HL-60 (cell line): ENCODE data around the gene TMEM243.
A peak's percentile ranks its signal among the peaks of the same experiment; 100 is the strongest.

Source experiments
- DNase-seq, 2 experiments: peaks; one replicate each; pipeline ENCODE4 v3.0.0-alpha.2; 2010 to 2020; ENCODE audit warnings: low read depth in 1 of 2, low spot score in 1 of 2
- H3K27ac ChIP-seq: fragments of 250-450 bp; sonication (Bioruptor Pico); replicated peaks from 2 replicates; pipeline ENCODE4 v1.5.1; 2020; ENCODE audit warnings: mild to moderate bottlenecking, moderate library complexity
- H3K27me3 ChIP-seq: fragments of 250-450 bp; sonication (Bioruptor Pico); 2 replicates; pipeline ENCODE4 v1.5.1; 2021; ENCODE audit warnings: mild to moderate bottlenecking, moderate library complexity; ENCODE audit not compliant: insufficient read depth, poor library complexity, severe bottlenecking
- H3K4me3 ChIP-seq: replicated peaks from 2 replicates; pipeline ENCODE4 v1.5.1; 2011; ENCODE audit warnings: mild to moderate bottlenecking, control low read depth, low read length; ENCODE audit not compliant: insufficient read depth
- CTCF ChIP-seq: IDR thresholded peaks from one replicate; pipeline ENCODE4 v1.5.1; 2011; ENCODE audit warnings: low read length, control low read depth, inconsistent platforms; ENCODE audit not compliant: insufficient read depth
- GABPA ChIP-seq: IDR thresholded peaks from 2 replicates; pipeline ENCODE4 v1.6.1; 2012; ENCODE audit warnings: low read depth
- POLR2AphosphoS5 ChIP-seq: IDR thresholded peaks from 2 replicates; pipeline ENCODE4 v1.6.1; 2012; ENCODE audit warnings: low read depth
- REST ChIP-seq: IDR thresholded peaks from 2 replicates; pipeline ENCODE4 v1.6.1; 2012; ENCODE audit warnings: low read depth; ENCODE audit not compliant: insufficient replicate concordance
- SPI1 ChIP-seq: IDR thresholded peaks from 2 replicates; pipeline ENCODE4 v1.6.1; 2012; ENCODE audit warnings: low read depth, mild to moderate bottlenecking, borderline replicate concordance

The TMEM243 gene

GRCh38 chr7:87152897-87153641 lies 66.5 kb downstream of the TMEM243 start:
- peak overlapping the region; percentile 72 for H3K4me3 ChIP-seq
- H3K27ac ChIP-seq, result peak overlapping the region; percentile 96
- H3K27me3 ChIP-seq, result no peaks in the 10 kb centered on the region
- DNase-seq, result peak in 1 of 2 experiments; percentile 14
- TF ChIP-seq POLR2AphosphoS5 (no peak), REST (no peak), GABPA (no peak), SPI1 (no peak), CTCF (no peak)

GRCh38 chr7:87152112-87152896 lies 67.2 kb downstream of the TMEM243 start, which contains the start of gene DMTF1:
DMTF1 (plus strand) TSS chr7:87152453; CDS start chr7:87164942, 12,489 bp downstream.
- Histone ChIP-seq H3K4me3 (peak within 1 kb of the TSS; percentile 72), H3K27ac (peak within 1 kb of the TSS; percentile 96), H3K27me3 (no peaks in the 10 kb centered on the region)
- TF ChIP-seq GABPA (peak; percentile 72), POLR2AphosphoS5 (peak; percentile 82), CTCF (no peak), REST (peak; percentile 54)
- peak; percentile 82 to 89 for DNase-seq

GRCh38 chr7:87151729-87152111 lies 67.8 kb downstream of the TMEM243 start:
- H3K4me3 ChIP-seq, result peak overlapping the region; percentile 72
- DNase-seq, result no peak
- TF ChIP-seq REST (no peak), CTCF (no peak), POLR2AphosphoS5 (no peak), SPI1 (peak; percentile 58; the same call in 1 of the 2 replicates)
- peak overlapping the region; percentile 96 for H3K27ac ChIP-seq
- no peaks in the 10 kb centered on the region for H3K27me3 ChIP-seq
